ENCODE data around the gene SERINC1. TPM values are rescaled to one million over a fixed set of nuclear protein-coding genes. Genes with fewer than 3 reads are reported as not detected.

The SERINC1 gene
- total and polyA plus RNA-seq, 2 donors (not counting 1 experiment from before 2014, with no cell fraction given) = 306 to 363 TPM

DNA sequence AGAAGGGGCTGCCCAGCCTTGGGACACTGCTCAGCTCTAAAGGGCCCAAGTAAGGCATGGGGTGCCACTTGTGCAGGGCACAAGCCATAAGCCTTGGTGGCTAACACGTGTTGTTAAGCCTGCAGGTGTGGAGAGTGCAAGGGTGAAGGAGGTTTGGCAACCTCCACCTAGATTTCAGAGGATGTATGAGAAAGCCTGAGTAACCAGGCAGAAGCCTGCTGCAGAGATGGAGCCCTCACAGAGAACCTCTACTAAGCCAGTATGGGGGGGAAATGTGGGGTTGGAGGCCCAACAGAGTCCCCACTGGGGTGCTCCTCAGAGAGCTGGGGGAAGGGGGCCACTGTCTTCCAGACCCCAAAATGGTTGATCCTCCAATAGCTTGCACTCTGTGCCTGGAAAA lies 32.6 kb downstream of the SERINC1 start:
- H3K36me3 ChIP-seq (ENCODE audit: control insufficient read depth, insufficient read depth, low read length) = peaks cover 5% of the 10 kb centered on the region
- no peak for DNase-seq (ENCODE audit: low read depth in 2 of 2)
- H3K4me2 ChIP-seq (ENCODE audit: extremely low read depth, insufficient read depth, low read length) = no peak overlapping the region

GRCh38 chr6:122432816-122433215 lies 38.8 kb downstream of the SERINC1 start:
- Histone ChIP-seq H3K4me2 (ENCODE audit: extremely low read depth, insufficient read depth, low read length) (no peak overlapping the region), H3K27me3 (ENCODE audit: control insufficient read depth, insufficient read depth, low read length) (no peaks in the 10 kb centered on the region), H2AFZ (ENCODE audit: low read length) (no peak overlapping the region), H3K4me3 (replicated peaks in 1 of 4; ENCODE audit: control extremely low read depth in 1 of 4, insufficient read depth in 1 of 4, low read depth in 3 of 4, low read length in 4 of 4) (no peak overlapping the region), H3K79me2 (ENCODE audit: control insufficient read depth, insufficient read depth, low read length) (no peaks in the 10 kb centered on the region), H3K9ac (ENCODE audit: insufficient read depth, low read length) (no peak overlapping the region), H3K4me1 (ENCODE audit: control insufficient read depth, extremely low read depth, insufficient read depth, low read length) (no peaks in the 10 kb centered on the region), H3K27ac (ENCODE audit: insufficient read depth, low read length) (no peak overlapping the region), H3K9me3 (ENCODE audit: control insufficient read depth, insufficient read depth, low read depth, low read length) (no peaks in the 10 kb centered on the region), H3K36me3 (ENCODE audit: control insufficient read depth, insufficient read depth, low read length) (peaks cover 4% of the 10 kb centered on the region), H4K20me1 (ENCODE audit: control insufficient read depth, extremely low read depth, insufficient read depth, low read length) (no peaks in the 10 kb centered on the region)
- TF ChIP-seq EZH2 (IDR thresholded peaks at IDR 0.05; ENCODE audit: low read length, missing control alignments) = no peak
- TF ChIP-seq CTCF (conservative IDR thresholded peaks at IDR 0.05 in 1 of 2, IDR thresholded peaks at IDR 0.05 in 1 of 2; ENCODE audit: low read depth in 1 of 2, low read length in 2 of 2) = no peak
- DNase-seq (ENCODE audit: low read depth in 2 of 2) = no peak

More for the DNA sequence above, 32.6 kb downstream of the SERINC1 start:
- H4K20me1 ChIP-seq (ENCODE audit: control insufficient read depth, extremely low read depth, insufficient read depth, low read length) = no peaks in the 10 kb centered on the region
- no peaks in the 10 kb centered on the region for H3K9me3 ChIP-seq (ENCODE audit: control insufficient read depth, insufficient read depth, low read depth, low read length)
- no peaks in the 10 kb centered on the region for H3K27me3 ChIP-seq (ENCODE audit: control insufficient read depth, insufficient read depth, low read length)
- H3K79me2 ChIP-seq (ENCODE audit: control insufficient read depth, insufficient read depth, low read length) = no peaks in the 10 kb centered on the region
- no peak overlapping the region for H2AFZ ChIP-seq (ENCODE audit: low read length)
- no peak overlapping the region for H3K4me3 ChIP-seq (replicated peaks in 1 of 4; ENCODE audit: control extremely low read depth in 1 of 4, insufficient read depth in 1 of 4, low read depth in 3 of 4, low read length in 4 of 4)
- H3K9ac ChIP-seq (ENCODE audit: insufficient read depth, low read length) = no peak overlapping the region
- TF ChIP-seq CTCF (conservative IDR thresholded peaks at IDR 0.05 in 1 of 2, IDR thresholded peaks at IDR 0.05 in 1 of 2; ENCODE audit: low read depth in 1 of 2, low read length in 2 of 2) = no peak
- TF ChIP-seq EZH2 (IDR thresholded peaks at IDR 0.05; ENCODE audit: low read length, missing control alignments) = no peak
- no peak overlapping the region for H3K27ac ChIP-seq (ENCODE audit: insufficient read depth, low read length)
- H3K4me1 ChIP-seq (ENCODE audit: control insufficient read depth, extremely low read depth, insufficient read depth, low read length) = no peaks in the 10 kb centered on the region

- H3K27me3 ChIP-seq (ENCODE audit: control insufficient read depth, insufficient read depth, low read length) = no peaks in the 10 kb centered on the region
- no peaks in the 10 kb centered on the region for H3K79me2 ChIP-seq (ENCODE audit: control insufficient read depth, insufficient read depth, low read length)
- no peak for DNase-seq (ENCODE audit: low read depth in 2 of 2)
- H3K4me2 ChIP-seq (ENCODE audit: extremely low read depth, insufficient read depth, low read length) = no peak overlapping the region
- H3K4me1 ChIP-seq (ENCODE audit: control insufficient read depth, extremely low read depth, insufficient read depth, low read length) = no peaks in the 10 kb centered on the region
- TF ChIP-seq CTCF (conservative IDR thresholded peaks at IDR 0.05 in 1 of 2, IDR thresholded peaks at IDR 0.05 in 1 of 2; ENCODE audit: low read depth in 1 of 2, low read length in 2 of 2) = no peak
- no peak for TF ChIP-seq EZH2 (IDR thresholded peaks at IDR 0.05; ENCODE audit: low read length, missing control alignments)
- H3K27ac ChIP-seq (ENCODE audit: insufficient read depth, low read length) = no peak overlapping the region
- no peaks in the 10 kb centered on the region for H4K20me1 ChIP-seq (ENCODE audit: control insufficient read depth, extremely low read depth, insufficient read depth, low read length)
- no peak overlapping the region for H3K4me3 ChIP-seq (replicated peaks in 1 of 4; ENCODE audit: control extremely low read depth in 1 of 4, insufficient read depth in 1 of 4, low read depth in 3 of 4, low read length in 4 of 4)
- H3K36me3 ChIP-seq (ENCODE audit: control insufficient read depth, insufficient read depth, low read length) = peaks cover 6% of the 10 kb centered on the region
- no peak overlapping the region for H2AFZ ChIP-seq (ENCODE audit: low read length)
- H3K9me3 ChIP-seq (ENCODE audit: control insufficient read depth, insufficient read depth, low read depth, low read length) = no peaks in the 10 kb centered on the region
- no peak overlapping the region for H3K9ac ChIP-seq (ENCODE audit: insufficient read depth, low read length)
These were observed 39.8 kb downstream of the SERINC1 start for GRCh38 chr6:122431780-122432179.
